Head of caudate nucleus (tissue), 42 donors: ENCODE measurements around the gene PBOV1.

ENCODE experiments used
- DNase-seq, 42 donors: peaks; one replicate each; pipeline versions ENCODE4 v3.0.0 to v3.0.0-alpha.2; 2020 to 2021; ENCODE audit warnings: mixed read lengths in 7 of 42
- intact Hi-C: fragments of 100-400 bp; cut with DNase I; formaldehyde crosslinking; loops from one replicate; pipeline ENCODE4 v1.15.0; 2022

Gene PBOV1

GRCh38 chr6:138176652-138177232 lies 41.5 kb downstream of the PBOV1 start:
- no peak for DNase-seq
- intact Hi-C loops: no loop called here

GRCh38 chr6:138175596-138175995 lies 42.7 kb downstream of the PBOV1 start:
- no peak for DNase-seq
- intact Hi-C loops: no loop called here
